ENCODE results near the gene POLA2.

DNA sequence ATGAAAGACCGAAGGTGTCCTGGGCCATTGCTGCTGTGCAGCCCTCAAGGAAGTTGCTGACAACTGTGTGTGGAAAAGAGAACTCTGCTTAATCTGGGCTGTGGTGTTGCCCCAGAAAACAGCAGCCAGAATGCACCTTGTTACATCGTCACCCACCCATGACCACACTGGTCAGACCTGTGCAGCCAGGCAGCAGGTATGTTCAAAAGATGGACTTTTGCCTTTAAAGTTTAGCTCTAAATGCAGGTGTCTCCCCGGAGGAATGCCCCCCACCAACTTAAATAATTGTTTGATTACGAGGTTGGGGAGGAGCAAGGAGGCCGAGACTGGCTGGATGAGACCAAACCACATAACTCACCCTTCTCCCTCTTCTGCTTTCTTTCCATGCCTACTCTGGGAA lies 15.3 kb upstream of the POLA2 start:
- TF ChIP-seq, protein P1, sequence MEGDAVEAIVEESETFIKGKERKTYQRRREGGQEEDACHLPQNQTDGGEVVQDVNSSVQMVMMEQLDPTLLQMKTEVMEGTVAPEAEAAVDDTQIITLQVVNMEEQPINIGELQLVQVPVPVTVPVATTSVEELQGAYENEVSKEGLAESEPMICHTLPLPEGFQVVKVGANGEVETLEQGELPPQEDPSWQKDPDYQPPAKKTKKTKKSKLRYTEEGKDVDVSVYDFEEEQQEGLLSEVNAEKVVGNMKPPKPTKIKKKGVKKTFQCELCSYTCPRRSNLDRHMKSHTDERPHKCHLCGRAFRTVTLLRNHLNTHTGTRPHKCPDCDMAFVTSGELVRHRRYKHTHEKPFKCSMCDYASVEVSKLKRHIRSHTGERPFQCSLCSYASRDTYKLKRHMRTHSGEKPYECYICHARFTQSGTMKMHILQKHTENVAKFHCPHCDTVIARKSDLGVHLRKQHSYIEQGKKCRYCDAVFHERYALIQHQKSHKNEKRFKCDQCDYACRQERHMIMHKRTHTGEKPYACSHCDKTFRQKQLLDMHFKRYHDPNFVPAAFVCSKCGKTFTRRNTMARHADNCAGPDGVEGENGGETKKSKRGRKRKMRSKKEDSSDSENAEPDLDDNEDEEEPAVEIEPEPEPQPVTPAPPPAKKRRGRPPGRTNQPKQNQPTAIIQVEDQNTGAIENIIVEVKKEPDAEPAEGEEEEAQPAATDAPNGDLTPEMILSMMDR (IDR thresholded peaks at IDR 0.05): no peak
- no peak for TF ChIP-seq POLR2AphosphoS5 (IDR thresholded peaks at IDR 0.05)
- TF ChIP-seq POLR2A (IDR thresholded peaks at IDR 0.05): no peak
- no peak for TF ChIP-seq EP300 (IDR thresholded peaks at IDR 0.05)

Measured in sigmoid colon (tissue), 4 donors.